GM21786 (cell line): Measurements from ENCODE around the gene LRFN5.
A peak's percentile ranks its signal among the peaks of the same experiment; 100 is the strongest.
"Not testable (repeated sequence)": the region's sequence is repeated elsewhere in the genome, so short reads cannot be mapped to it uniquely, and the experiment has no call there.

Experiments
- ATAC-seq: cut with Tn5 transposase; IDR thresholded peaks from one replicate; pipeline ENCODE4 v1.9.1; 2021; ENCODE audit not compliant: unreplicated experiment

LRFN5 gene

GRCh38 chr14:41636492-41637392, 30.1 kb downstream of the LRFN5 start:
- ATAC-seq = no peak

- ATAC-seq = no peak
These were observed 35.0 kb downstream of the LRFN5 start for GRCh38 chr14:41641690-41642089.

- no peak for ATAC-seq
These were observed 35.7 kb downstream of the LRFN5 start for GRCh38 chr14:41642367-41642766.

GRCh38 chr14:41642789-41643188, 36.1 kb downstream of the LRFN5 start:
- no peak for ATAC-seq

DNA sequence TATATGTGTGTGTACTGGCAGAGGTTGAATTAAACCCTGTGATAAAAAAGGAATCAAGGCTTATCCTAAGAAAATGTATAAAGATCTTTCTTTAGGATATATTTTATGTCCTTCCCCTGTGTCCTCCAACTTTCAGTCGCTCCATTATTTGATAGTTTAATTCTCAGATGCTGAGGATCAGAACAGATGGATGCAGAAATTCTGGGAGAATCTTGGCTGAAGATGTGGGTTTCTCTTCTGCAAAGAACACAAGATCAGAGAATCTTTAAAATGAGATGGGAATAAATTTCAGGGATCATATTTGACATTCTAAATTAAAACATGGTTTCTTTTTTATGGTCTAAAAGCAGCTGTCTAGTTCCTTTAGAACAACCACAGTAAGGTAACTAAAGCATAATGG, 37.9 kb downstream of the LRFN5 start:
- no peak for ATAC-seq

DNA sequence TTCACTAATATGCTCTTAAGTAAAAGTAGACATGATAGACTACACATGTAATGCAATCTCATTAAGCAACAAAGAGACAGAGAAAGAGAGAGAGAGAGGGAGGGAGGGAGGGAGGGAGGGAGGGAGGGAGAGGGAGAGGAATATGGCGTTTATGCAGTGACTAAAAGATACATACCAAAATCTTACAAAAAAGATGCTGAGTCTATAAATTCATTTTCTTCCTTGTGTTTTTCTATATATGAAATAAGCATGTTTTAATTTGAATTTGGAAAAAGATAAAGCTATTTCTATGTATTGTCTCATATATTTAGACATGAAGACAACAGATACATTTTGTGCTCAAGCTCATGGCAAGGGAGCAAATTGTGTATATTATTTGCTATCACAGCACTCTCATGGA, 44.1 kb downstream of the LRFN5 start:
- no peak for ATAC-seq

GRCh38 chr14:41654196-41654595, 47.5 kb downstream of the LRFN5 start:
- ATAC-seq = no peak

- no peak for ATAC-seq
These were observed 56.2 kb downstream of the LRFN5 start for GRCh38 chr14:41662780-41663472.

DNA sequence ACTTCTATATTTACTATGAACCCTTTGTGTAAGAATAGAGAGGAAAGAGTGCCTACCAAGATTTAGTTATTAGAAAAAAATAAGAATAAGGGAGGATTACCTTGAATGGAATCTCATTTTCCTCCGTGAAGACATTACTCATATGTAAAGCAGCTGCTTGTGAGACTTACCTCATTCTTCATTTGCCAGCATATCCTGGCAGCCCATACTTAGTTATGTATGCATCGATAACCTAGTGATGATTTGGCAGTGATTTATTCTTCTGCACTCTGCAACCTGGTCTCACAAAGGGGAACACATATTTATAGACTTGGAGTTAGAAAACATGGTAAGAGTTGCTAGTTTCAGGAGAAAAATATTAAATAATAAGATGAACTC, 56.8 kb downstream of the LRFN5 start:
- ATAC-seq = no peak

DNA sequence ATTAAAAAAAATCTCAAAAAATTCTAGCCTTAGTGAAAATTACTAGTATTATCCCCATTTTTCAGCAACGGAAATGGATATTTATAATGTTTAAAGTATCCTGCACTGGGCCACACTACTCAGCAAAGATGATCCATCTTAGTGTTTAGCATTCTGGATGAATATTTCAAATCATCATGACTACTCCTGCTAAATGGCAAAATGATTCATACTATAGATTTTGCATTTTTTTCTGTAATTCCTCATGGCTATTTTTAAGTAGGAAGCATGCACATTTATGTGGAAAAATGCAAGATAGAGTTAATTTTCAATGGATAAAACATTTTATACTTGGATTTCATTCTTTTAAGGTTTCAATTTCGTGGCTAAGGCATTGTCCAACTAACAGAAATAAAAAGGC, 59.6 kb downstream of the LRFN5 start:
- no peak for ATAC-seq

GRCh38 chr14:41668356-41668755, 61.7 kb downstream of the LRFN5 start:
- ATAC-seq = no peak

DNA sequence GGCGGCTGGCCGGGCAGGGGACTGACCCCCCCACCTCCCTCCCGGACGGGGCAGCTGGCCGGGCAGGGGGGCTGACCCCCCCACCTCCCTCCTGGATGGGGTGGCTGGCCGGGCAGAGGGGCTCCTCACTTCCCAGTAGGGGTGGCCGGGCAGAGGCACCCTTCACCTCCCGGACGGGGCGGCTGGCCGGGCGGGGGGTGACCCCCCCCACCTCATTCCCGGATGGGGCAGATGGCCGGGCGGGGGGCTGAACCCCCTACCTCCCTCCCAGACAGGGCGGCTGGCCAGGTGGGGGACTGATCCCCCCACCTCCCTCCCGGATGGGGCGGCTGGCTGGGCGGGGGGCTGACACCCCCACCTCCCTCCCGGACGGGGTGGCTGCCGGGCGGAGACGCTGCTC, 66.9 kb downstream of the LRFN5 start:
- ATAC-seq = not testable (repeated sequence)

DNA sequence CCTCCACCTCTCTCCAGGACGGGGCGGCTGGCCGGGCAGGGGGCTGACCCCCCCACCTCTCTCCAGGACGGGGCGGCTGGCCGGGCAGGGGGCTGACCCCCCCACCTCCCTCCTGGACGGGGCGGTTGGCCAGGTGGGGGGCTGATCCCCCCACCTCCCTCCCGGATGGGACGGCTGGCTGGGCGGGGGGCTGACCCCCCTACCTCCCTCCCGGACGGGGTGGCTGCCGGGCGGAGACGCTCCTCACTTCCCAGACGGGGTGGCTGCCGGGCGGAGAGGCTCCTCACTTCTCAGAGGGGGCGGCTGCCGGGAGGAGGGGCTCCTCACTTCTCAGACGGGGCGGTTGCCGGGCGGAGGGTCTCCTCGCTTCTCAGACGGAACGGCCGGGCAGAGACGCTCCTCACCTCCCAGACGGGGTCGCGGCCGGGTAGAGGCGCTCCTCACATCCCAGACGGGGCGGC, 67.9 kb downstream of the LRFN5 start:
- not testable (repeated sequence) for ATAC-seq

DNA sequence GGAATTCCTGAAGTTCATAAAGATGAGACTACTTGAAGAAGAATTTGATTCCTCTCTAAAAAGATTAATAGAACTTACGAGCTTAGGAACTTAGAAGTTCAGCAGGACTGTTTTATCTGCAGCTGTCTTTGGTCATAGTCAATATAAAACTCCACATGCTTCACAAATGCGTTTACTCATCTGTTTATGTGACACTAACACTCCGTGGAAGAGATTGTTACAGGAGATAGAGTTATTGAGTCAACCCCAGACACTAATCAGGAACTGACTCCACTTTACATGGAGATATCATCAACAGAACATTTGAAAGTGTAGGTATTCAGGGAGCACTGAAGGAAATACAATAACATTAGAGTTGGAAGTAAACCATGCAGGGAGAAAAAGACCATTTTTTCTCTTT, 92.8 kb downstream of the LRFN5 start:
- ATAC-seq = no peak

- ATAC-seq = no peak
These were observed 111.9 kb downstream of the LRFN5 start for GRCh38 chr14:41718477-41719166.

- ATAC-seq = no peak
These were observed 132.5 kb downstream of the LRFN5 start for GRCh38 chr14:41739203-41739602.

GRCh38 chr14:41743140-41743539, 136.5 kb downstream of the LRFN5 start:
- no peak for ATAC-seq

DNA sequence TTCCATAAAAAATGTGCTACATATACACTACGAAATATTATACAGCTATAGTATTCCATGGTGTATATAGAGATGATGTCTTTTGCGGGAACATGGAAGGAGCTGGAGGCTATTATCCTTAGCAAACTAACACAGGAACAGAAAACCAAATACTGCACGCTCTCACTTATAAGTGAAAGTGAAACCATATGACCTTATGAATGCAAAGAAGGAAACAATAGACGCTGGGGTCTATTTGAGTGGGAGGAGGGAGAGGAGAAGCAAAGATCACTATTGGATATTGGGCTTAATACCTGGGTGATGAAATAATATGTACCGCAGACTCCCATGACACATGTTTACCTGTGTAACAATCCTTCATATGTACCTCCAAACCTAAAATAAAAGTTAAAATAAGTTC, 142.8 kb downstream of the LRFN5 start:
- peak; percentile 86 for ATAC-seq

GRCh38 chr14:41750575-41750974, 143.9 kb downstream of the LRFN5 start:
- ATAC-seq = not testable (repeated sequence)

DNA sequence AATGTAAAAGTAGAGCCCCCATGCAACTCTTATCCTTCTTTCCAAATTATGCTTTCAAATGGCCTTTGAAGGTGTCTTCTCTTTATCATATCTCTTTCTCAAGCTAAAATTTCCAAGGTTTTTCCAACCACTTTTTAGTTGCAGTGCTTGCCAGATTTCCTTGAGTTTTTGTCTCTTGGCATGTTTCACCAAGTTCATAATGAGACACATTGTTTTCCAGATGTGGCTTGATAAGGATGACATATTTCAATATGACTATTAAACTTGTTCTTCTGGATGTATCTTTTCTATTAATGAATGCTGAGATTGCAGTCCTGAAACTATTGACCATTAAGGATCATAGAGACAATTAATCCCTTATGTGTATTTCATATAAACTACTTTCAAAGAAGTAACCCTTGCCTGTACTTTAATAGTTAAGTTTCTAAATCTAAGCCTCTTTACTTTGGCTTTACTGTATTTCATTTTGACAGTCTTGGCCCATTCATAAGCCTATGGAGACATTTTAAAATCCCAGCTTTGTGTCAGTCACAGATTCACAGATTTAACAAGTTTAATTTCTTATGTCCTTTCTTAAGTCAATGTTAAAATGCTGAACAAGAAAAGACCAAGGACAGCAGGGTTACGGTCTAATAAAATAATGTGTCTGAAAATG, 151.5 kb downstream of the LRFN5 start:
- ATAC-seq = no peak

DNA sequence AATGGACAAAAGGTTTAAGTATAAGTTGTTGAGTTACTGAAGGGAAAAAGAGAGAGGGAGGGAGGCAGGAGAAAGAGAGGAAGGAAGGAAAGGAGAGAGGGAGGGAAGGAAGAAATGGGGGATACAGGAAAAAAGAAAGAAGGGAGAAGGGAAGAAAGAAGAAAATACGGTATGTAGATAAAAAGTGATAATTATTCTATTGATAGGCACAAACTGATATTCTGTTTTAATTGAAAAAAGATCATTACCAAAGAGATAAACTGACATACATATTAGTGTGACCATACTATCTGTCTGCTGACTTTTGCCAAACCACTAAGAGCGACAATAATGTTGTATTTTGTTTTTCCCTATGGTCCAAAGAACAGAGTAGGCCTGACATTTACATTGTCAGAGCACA, 154.5 kb downstream of the LRFN5 start:
- no peak for ATAC-seq
